Activated gamma-delta T cell treated with Interleukin-2 at 50 U/mL for 16 hours (primary cell): ENCODE measurements around the gene ESR1.
"Not testable (repeated sequence)": the region's sequence is repeated elsewhere in the genome, so short reads cannot be mapped to it uniquely, and the experiment has no call there.

Source experiments
- DNase-seq: peaks from one replicate; pipeline ENCODE4 v3.0.0-alpha.2; 2020

Gene ESR1

GRCh38 chr6:151998784-151999183 lies 191.3 kb downstream of the ESR1 start:
- DNase-seq: no peak

- DNase-seq: no peak
Observed at GRCh38 chr6:151999194-151999593, 191.7 kb downstream of the ESR1 start.

GRCh38 chr6:152001408-152001807 lies 193.9 kb downstream of the ESR1 start:
- no peak for DNase-seq

GRCh38 chr6:152002306-152002705 lies 194.8 kb downstream of the ESR1 start:
- no peak for DNase-seq

- DNase-seq: no peak
Observed at GRCh38 chr6:152004036-152004566, 196.6 kb downstream of the ESR1 start.

- DNase-seq: no peak
Observed at GRCh38 chr6:152004896-152005295, 197.4 kb downstream of the ESR1 start.

- no peak for DNase-seq
Observed at GRCh38 chr6:152008779-152009178, 201.3 kb downstream of the ESR1 start.

GRCh38 chr6:152012227-152012626 lies 204.7 kb downstream of the ESR1 start:
- no peak for DNase-seq

- DNase-seq: no peak
Observed at GRCh38 chr6:152018876-152019275, 211.4 kb downstream of the ESR1 start.

- no peak for DNase-seq
Observed at GRCh38 chr6:152022303-152022702, 214.8 kb downstream of the ESR1 start.

GRCh38 chr6:152023613-152024012 lies 216.1 kb downstream of the ESR1 start:
- DNase-seq: no peak

GRCh38 chr6:152026291-152026690 lies 218.8 kb downstream of the ESR1 start:
- no peak for DNase-seq

- DNase-seq: not testable (repeated sequence)
Observed at GRCh38 chr6:152026744-152027143, 219.3 kb downstream of the ESR1 start.

- not testable (repeated sequence) for DNase-seq
Observed at GRCh38 chr6:152033765-152034164, 226.3 kb downstream of the ESR1 start.

- no peak for DNase-seq
Observed at GRCh38 chr6:152034631-152035030, 227.1 kb downstream of the ESR1 start.

- no peak for DNase-seq
Observed at GRCh38 chr6:152046118-152046517, 238.6 kb downstream of the ESR1 start.

- DNase-seq: no peak
Observed at GRCh38 chr6:152048921-152049320, 241.4 kb downstream of the ESR1 start.

GRCh38 chr6:152049502-152049901 lies 242.0 kb downstream of the ESR1 start:
- DNase-seq: no peak

GRCh38 chr6:152050451-152051195 lies 243.1 kb downstream of the ESR1 start:
- no peak for DNase-seq

GRCh38 chr6:152052061-152052460 lies 244.6 kb downstream of the ESR1 start:
- no peak for DNase-seq

GRCh38 chr6:152053332-152053731 lies 245.8 kb downstream of the ESR1 start:
- DNase-seq: no peak

- DNase-seq: no peak
Observed at GRCh38 chr6:152054441-152054840, 247.0 kb downstream of the ESR1 start.

GRCh38 chr6:152055517-152055916 lies 248.0 kb downstream of the ESR1 start:
- no peak for DNase-seq

GRCh38 chr6:152057832-152058498 lies 250.5 kb downstream of the ESR1 start:
- DNase-seq: no peak
